ENCODE results near the gene ZBTB43. TPM values are rescaled to one million over a fixed set of nuclear protein-coding genes. Genes with fewer than 3 reads are reported as not detected.

The ZBTB43 gene
- total and polyA plus RNA-seq, 11 donors = 10.7 to 42.8 (median 33.7) TPM

GRCh38 chr9:126847051-126847450 is 42.2 kb downstream of the ZBTB43 start:
- TF ChIP-seq POLR2A (IDR thresholded peaks at IDR 0.05) (no peak), CTCF (IDR thresholded peaks at IDR 0.05) (no peak)
- Histone ChIP-seq H3K4me1 (peaks cover 0 to 13% (median 0%) of the 10 kb centered on the region in 12 donors), H3K27ac (no peak overlapping the region), H3K27me3 (no peaks in the 10 kb centered on the region), H3K4me3 (no peak overlapping the region), H3K9me3 (no peaks in the 10 kb centered on the region), H3K36me3 (no peaks in the 10 kb centered on the region)
- intact Hi-C loops (cut with DNase I) = no loop called here
- WGBS, 4 donors = 88 to 96% (median 94%) methylated on average over 8 of the region's 8 CpGs
- DNase-seq (no peak), ATAC-seq (no peak)

GRCh38 chr9:126849591-126850225 is 44.9 kb downstream of the ZBTB43 start:
- TF ChIP-seq POLR2A (IDR thresholded peaks at IDR 0.05) = no peak
- TF ChIP-seq CTCF (IDR thresholded peaks at IDR 0.05) = no peak
- ATAC-seq (no peak), DNase-seq (no peak)
- intact Hi-C loops (cut with DNase I) = no loop called here
- Histone ChIP-seq H3K4me3 (no peak overlapping the region), H3K9me3 (no peaks in the 10 kb centered on the region), H3K27me3 (peaks cover 0 to 8% (median 0%) of the 10 kb centered on the region in 9 donors), H3K27ac (no peak overlapping the region), H3K36me3 (no peaks in the 10 kb centered on the region), H3K4me1 (no peaks in the 10 kb centered on the region)
- 67 to 77% (median 72%) methylated on average over 8 of the region's 8 CpGs for WGBS, 4 donors

GRCh38 chr9:126851286-126851880 is 46.5 kb downstream of the ZBTB43 start:
- intact Hi-C loops (cut with DNase I) = no loop called here
- WGBS, 4 donors = 64 to 70% (median 67%) methylated on average over 6 of the region's 6 CpGs
- TF ChIP-seq CTCF (IDR thresholded peaks at IDR 0.05) = no peak
- TF ChIP-seq POLR2A (IDR thresholded peaks at IDR 0.05) = no peak

GRCh38 chr9:126852086-126852688 is 47.3 kb downstream of the ZBTB43 start:
- no peak for TF ChIP-seq CTCF (IDR thresholded peaks at IDR 0.05)
- TF ChIP-seq POLR2A (IDR thresholded peaks at IDR 0.05) = no peak
- H3K4me1 ChIP-seq = no peaks in the 10 kb centered on the region
- H3K36me3 ChIP-seq = no peaks in the 10 kb centered on the region
- no peak for ATAC-seq
- intact Hi-C loops (cut with DNase I) = no loop called here
- WGBS, 4 donors = 34 to 45% (median 43%) methylated on average over 3 of the region's 3 CpGs
- H3K4me3 ChIP-seq = no peak overlapping the region
- no peak overlapping the region for H3K27ac ChIP-seq
- no peaks in the 10 kb centered on the region for H3K9me3 ChIP-seq
- no peak for DNase-seq
- peaks cover 0 to 8% (median 0%) of the 10 kb centered on the region in 9 donors for H3K27me3 ChIP-seq

More at GRCh38 chr9:126851286-126851880, 46.5 kb downstream of the ZBTB43 start:
- H3K9me3 ChIP-seq = no peaks in the 10 kb centered on the region
- no peak for ATAC-seq
- H3K36me3 ChIP-seq = no peaks in the 10 kb centered on the region
- no peak for DNase-seq
- no peaks in the 10 kb centered on the region for H3K4me1 ChIP-seq
- H3K27ac ChIP-seq = no peak overlapping the region
- no peak overlapping the region for H3K4me3 ChIP-seq
- peaks cover 0 to 8% (median 0%) of the 10 kb centered on the region in 9 donors for H3K27me3 ChIP-seq
